ENCODE data around the gene LDB2.

- TF ChIP-seq CTCF (IDR thresholded peaks at IDR 0.05) (no peak), POLR2A (IDR thresholded peaks at IDR 0.05) (no peak)
Measured at GRCh38 chr4:16603178-16603577, 295.3 kb downstream of the LDB2 start.
